PC-3 (cell line): ENCODE data around the gene NRG3.

Experiments used
- CTCF ChIP-seq: fragments of 300-600 bp; sonication (generic); conservative IDR thresholded peaks from 2 replicates; pipeline ENCODE4 v1.5.1; 2017; ENCODE audit warnings: antibody characterized with exemption, low read depth, mild to moderate bottlenecking, low read length
- EZH2 ChIP-seq: fragments of 300-600 bp; sonication (generic); IDR thresholded peaks from one replicate; pipeline ENCODE4 v1.6.1; 2017; ENCODE audit warnings: antibody characterized with exemption, mild to moderate bottlenecking, low read length; ENCODE audit not compliant: unreplicated experiment
- EZH2phosphoT487 ChIP-seq: fragments of 300-600 bp; sonication (generic); IDR thresholded peaks from 2 replicates; pipeline ENCODE4 v1.6.1; 2018; ENCODE audit warnings: mild to moderate bottlenecking, antibody characterized with exemption, low read length, borderline replicate concordance

GRCh38 chr10:82161264-82161663, 286.3 kb downstream of the NRG3 start:
- TF ChIP-seq CTCF, result no peak
- no peak for TF ChIP-seq EZH2
- TF ChIP-seq EZH2phosphoT487, result no peak
